ENCODE data around the gene ASIP. TPM values are rescaled to one million over a fixed set of nuclear protein-coding genes. Genes with fewer than 3 reads are reported as not detected.

ASIP gene
- total and polyA plus RNA-seq, 2 of the 13 experiments (the other 11 are each of a cell fraction or from before 2014, with no cell fraction given): not detected

- TF ChIP-seq, protein P1, sequence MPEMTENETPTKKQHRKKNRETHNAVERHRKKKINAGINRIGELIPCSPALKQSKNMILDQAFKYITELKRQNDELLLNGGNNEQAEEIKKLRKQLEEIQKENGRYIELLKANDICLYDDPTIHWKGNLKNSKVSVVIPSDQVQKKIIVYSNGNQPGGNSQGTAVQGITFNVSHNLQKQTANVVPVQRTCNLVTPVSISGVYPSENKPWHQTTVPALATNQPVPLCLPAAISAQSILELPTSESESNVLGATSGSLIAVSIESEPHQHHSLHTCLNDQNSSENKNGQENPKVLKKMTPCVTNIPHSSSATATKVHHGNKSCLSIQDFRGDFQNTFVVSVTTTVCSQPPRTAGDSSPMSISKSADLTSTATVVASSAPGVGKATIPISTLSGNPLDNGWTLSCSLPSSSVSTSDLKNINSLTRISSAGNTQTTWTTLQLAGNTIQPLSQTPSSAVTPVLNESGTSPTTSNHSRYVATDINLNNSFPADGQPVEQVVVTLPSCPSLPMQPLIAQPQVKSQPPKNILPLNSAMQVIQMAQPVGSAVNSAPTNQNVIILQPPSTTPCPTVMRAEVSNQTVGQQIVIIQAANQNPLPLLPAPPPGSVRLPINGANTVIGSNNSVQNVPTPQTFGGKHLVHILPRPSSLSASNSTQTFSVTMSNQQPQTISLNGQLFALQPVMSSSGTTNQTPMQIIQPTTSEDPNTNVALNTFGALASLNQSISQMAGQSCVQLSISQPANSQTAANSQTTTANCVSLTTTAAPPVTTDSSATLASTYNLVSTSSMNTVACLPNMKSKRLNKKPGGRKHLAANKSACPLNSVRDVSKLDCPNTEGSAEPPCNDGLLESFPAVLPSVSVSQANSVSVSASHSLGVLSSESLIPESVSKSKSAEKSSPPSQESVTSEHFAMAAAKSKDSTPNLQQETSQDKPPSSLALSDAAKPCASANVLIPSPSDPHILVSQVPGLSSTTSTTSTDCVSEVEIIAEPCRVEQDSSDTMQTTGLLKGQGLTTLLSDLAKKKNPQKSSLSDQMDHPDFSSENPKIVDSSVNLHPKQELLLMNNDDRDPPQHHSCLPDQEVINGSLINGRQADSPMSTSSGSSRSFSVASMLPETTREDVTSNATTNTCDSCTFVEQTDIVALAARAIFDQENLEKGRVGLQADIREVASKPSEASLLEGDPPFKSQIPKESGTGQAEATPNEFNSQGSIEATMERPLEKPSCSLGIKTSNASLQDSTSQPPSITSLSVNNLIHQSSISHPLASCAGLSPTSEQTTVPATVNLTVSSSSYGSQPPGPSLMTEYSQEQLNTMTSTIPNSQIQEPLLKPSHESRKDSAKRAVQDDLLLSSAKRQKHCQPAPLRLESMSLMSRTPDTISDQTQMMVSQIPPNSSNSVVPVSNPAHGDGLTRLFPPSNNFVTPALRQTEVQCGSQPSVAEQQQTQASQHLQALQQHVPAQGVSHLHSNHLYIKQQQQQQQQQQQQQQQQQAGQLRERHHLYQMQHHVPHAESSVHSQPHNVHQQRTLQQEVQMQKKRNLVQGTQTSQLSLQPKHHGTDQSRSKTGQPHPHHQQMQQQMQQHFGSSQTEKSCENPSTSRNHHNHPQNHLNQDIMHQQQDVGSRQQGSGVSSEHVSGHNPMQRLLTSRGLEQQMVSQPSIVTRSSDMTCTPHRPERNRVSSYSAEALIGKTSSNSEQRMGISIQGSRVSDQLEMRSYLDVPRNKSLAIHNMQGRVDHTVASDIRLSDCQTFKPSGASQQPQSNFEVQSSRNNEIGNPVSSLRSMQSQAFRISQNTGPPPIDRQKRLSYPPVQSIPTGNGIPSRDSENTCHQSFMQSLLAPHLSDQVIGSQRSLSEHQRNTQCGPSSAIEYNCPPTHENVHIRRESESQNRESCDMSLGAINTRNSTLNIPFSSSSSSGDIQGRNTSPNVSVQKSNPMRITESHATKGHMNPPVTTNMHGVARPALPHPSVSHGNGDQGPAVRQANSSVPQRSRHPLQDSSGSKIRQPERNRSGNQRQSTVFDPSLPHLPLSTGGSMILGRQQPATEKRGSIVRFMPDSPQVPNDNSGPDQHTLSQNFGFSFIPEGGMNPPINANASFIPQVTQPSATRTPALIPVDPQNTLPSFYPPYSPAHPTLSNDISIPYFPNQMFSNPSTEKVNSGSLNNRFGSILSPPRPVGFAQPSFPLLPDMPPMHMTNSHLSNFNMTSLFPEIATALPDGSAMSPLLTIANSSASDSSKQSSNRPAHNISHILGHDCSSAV (CRISPR knock-in tag; IDR thresholded peaks at IDR 0.05; ENCODE audit: borderline replicate concordance): no peak
- TF ChIP-seq, protein P2, sequence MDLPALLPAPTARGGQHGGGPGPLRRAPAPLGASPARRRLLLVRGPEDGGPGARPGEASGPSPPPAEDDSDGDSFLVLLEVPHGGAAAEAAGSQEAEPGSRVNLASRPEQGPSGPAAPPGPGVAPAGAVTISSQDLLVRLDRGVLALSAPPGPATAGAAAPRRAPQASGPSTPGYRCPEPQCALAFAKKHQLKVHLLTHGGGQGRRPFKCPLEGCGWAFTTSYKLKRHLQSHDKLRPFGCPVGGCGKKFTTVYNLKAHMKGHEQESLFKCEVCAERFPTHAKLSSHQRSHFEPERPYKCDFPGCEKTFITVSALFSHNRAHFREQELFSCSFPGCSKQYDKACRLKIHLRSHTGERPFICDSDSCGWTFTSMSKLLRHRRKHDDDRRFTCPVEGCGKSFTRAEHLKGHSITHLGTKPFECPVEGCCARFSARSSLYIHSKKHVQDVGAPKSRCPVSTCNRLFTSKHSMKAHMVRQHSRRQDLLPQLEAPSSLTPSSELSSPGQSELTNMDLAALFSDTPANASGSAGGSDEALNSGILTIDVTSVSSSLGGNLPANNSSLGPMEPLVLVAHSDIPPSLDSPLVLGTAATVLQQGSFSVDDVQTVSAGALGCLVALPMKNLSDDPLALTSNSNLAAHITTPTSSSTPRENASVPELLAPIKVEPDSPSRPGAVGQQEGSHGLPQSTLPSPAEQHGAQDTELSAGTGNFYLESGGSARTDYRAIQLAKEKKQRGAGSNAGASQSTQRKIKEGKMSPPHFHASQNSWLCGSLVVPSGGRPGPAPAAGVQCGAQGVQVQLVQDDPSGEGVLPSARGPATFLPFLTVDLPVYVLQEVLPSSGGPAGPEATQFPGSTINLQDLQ (CRISPR knock-in tag; IDR thresholded peaks at IDR 0.05): no peak; the same call in 1 of the 2 replicates
- TF ChIP-seq SP5 (CRISPR knock-in tag; IDR thresholded peaks at IDR 0.05; ENCODE audit: borderline replicate concordance, low read depth) (peak; percentile 100), ZNF552 (CRISPR knock-in tag; IDR thresholded peaks at IDR 0.05; ENCODE audit: borderline replicate concordance) (peak; percentile 60; the same call in 1 of the 2 replicates), LCORL (IDR thresholded peaks at IDR 0.05) (no peak), LCORL (CRISPR knock-in tag; IDR thresholded peaks at IDR 0.05) (peak; percentile 98), BRD4 (CRISPR knock-in tag; IDR thresholded peaks at IDR 0.05) (peak; percentile 85; the same call in 1 of the 2 replicates), KLF11 (CRISPR knock-in tag; IDR thresholded peaks at IDR 0.05) (peak; percentile 84; the same call in 1 of the 2 replicates), PPARG (CRISPR knock-in tag; conservative IDR thresholded peaks at IDR 0.05) (peak; percentile 93), ZNF614 (CRISPR knock-in tag; IDR thresholded peaks at IDR 0.05; ENCODE audit: borderline replicate concordance) (peak; percentile 65; the same call in 1 of the 2 replicates), SIN3A (IDR thresholded peaks at IDR 0.05; ENCODE audit: borderline replicate concordance, low read depth, low read length) (peak; percentile 83), HNRNPUL1 (IDR thresholded peaks at IDR 0.05; ENCODE audit: low read depth, low read length) (no peak), FOXK1 (CRISPR knock-in tag; IDR thresholded peaks at IDR 0.05; ENCODE audit: borderline replicate concordance, low read depth) (peak; percentile 76; the same call in 1 of the 2 replicates), ZNF333 (CRISPR knock-in tag; IDR thresholded peaks at IDR 0.05; ENCODE audit: borderline replicate concordance) (no peak; the same call in 1 of the 2 replicates), CBX1 (IDR thresholded peaks at IDR 0.05; ENCODE audit: low read depth) (peak; percentile 75), ZNF564 (CRISPR knock-in tag; IDR thresholded peaks at IDR 0.05) (peak; percentile 81; the same call in 1 of the 2 replicates), CERS6 (CRISPR knock-in tag; IDR thresholded peaks at IDR 0.05) (no peak)
These were observed 70.1 kb downstream of the ASIP start (continued) for GRCh38 chr20:34311118-34312023.

Measured in HepG2 (cell line).